ENCODE data around the gene CHRM2. TPM values are rescaled to one million over a fixed set of nuclear protein-coding genes. Genes with fewer than 3 reads are reported as not detected.

Gene CHRM2
- total RNA-seq: not detected

- no peak for TF ChIP-seq CTCF (IDR thresholded peaks at IDR 0.05; ENCODE audit: low read depth)
Measured at GRCh38 chr7:136868496-136869000, at the start of gene CHRM2. Gene CHRM2 (plus strand): TSS chr7:136868652. CDS start chr7:137014866, 146,214 bp downstream.

GRCh38 chr7:136845899-136846465 lies 22.5 kb upstream of the CHRM2 start:
- TF ChIP-seq CTCF (IDR thresholded peaks at IDR 0.05; ENCODE audit: low read depth): no peak

GRCh38 chr7:136847858-136848257 lies 20.6 kb upstream of the CHRM2 start:
- no peak for TF ChIP-seq CTCF (IDR thresholded peaks at IDR 0.05; ENCODE audit: low read depth)

GRCh38 chr7:136853654-136854053 lies 14.8 kb upstream of the CHRM2 start:
- TF ChIP-seq CTCF (IDR thresholded peaks at IDR 0.05; ENCODE audit: low read depth): no peak

GRCh38 chr7:136857573-136857972 lies 10.9 kb upstream of the CHRM2 start:
- TF ChIP-seq CTCF (IDR thresholded peaks at IDR 0.05; ENCODE audit: low read depth): no peak

- no peak for TF ChIP-seq CTCF (IDR thresholded peaks at IDR 0.05; ENCODE audit: low read depth)
Measured at GRCh38 chr7:136859803-136860202, 8.6 kb upstream of the CHRM2 start.

- TF ChIP-seq CTCF (IDR thresholded peaks at IDR 0.05; ENCODE audit: low read depth): no peak
Measured at GRCh38 chr7:136865236-136865635, 3.2 kb upstream of the CHRM2 start.

All from subcutaneous adipose tissue (tissue), 4 donors.